HepG2 (cell line): ENCODE data around the gene LRRC25. TPM values are rescaled to one million over a fixed set of nuclear protein-coding genes. Genes with fewer than 3 reads are reported as not detected.

Experiments
- ADNP ChIP-seq: sonication (generic); formaldehyde crosslinking; IDR thresholded peaks from 2 replicates; pipeline ENCODE4 v1.4.0; 2020; ENCODE audit warnings: missing genetic modification reagents
- ELF1 ChIP-seq: sonication (generic); formaldehyde crosslinking; IDR thresholded peaks from 2 replicates; pipeline ENCODE4 v1.4.0; 2020; ENCODE audit warnings: missing genetic modification reagents
- ELF4 ChIP-seq: sonication (generic); formaldehyde crosslinking; IDR thresholded peaks from 2 replicates; pipeline ENCODE4 v1.5.0; 2020; ENCODE audit warnings: missing genetic modification reagents, mild to moderate bottlenecking, moderate library complexity, borderline replicate concordance
- GATAD1 ChIP-seq: IDR thresholded peaks from 2 replicates; pipeline ENCODE4 v1.6.1; 2016; ENCODE audit warnings: missing genetic modification reagents, missing compliant biosample characterization
- KDM3A ChIP-seq: IDR thresholded peaks from 2 replicates; pipeline ENCODE4 v1.6.1; 2018; ENCODE audit warnings: low read depth, missing compliant biosample characterization
- NFE2L2 ChIP-seq: fragments of 150-350 bp; IDR thresholded peaks from 2 replicates; pipeline ENCODE4 v1.6.1; 2014; ENCODE audit warnings: low read length
- POGZ ChIP-seq: sonication (generic); formaldehyde crosslinking; IDR thresholded peaks from 2 replicates; pipeline ENCODE4 v1.4.0; 2020; ENCODE audit warnings: mild to moderate bottlenecking, missing genetic modification reagents
- SMAD3 ChIP-seq: sonication (generic); formaldehyde crosslinking; IDR thresholded peaks from 2 replicates; pipeline ENCODE4 v1.4.0; 2020; ENCODE audit warnings: missing genetic modification reagents
- ZKSCAN8 ChIP-seq: IDR thresholded peaks from 2 replicates; pipeline ENCODE4 v1.6.1; 2016; ENCODE audit warnings: borderline replicate concordance, missing genetic modification reagents, missing compliant biosample characterization
- ZNF605 ChIP-seq: sonication (generic); formaldehyde crosslinking; IDR thresholded peaks from 2 replicates; pipeline ENCODE4 v1.8.0; 2022; ENCODE audit warnings: mild to moderate bottlenecking, missing genetic modification reagents
- polyA plus RNA-seq, 8 experiments: library from polyadenylated mRNA; depleted of rRNA in 3 of 8; stranded (reverse) in 7 of 8; unstranded in 1 of 8; fragments of >200 nt; fragmentation: Illumina TruSeq in 4 of 8; extraction: Trizol in 4 of 8; gene quantifications; 2 replicates each; pipeline versions ENCODE4 v1.2.1 to v1.2.3, GENCODE V29; 2011 to 2016; ENCODE audit warnings: low read depth in 4 of 8, missing spikeins in 1 of 8, mixed read lengths in 1 of 8; ENCODE audit not compliant: insufficient read depth in 1 of 8
- total RNA-seq, 5 experiments: library from RNA; depleted of rRNA; stranded (reverse); fragments of >200 nt; fragmentation: Illumina TruSeq; extraction: Trizol; gene quantifications; 2 replicates each; pipeline ENCODE4 v1.2.3, GENCODE V29; 2016; ENCODE audit warnings: low read depth in 1 of 5
- TF ChIP-seq, protein P1 (sequence below): sonication (generic); formaldehyde crosslinking; IDR thresholded peaks from 2 replicates; pipeline ENCODE4 v1.4.0; 2020; ENCODE audit warnings: missing genetic modification reagents
- TF ChIP-seq, protein P2 (sequence below): IDR thresholded peaks from 2 replicates; pipeline ENCODE4 v1.6.1; 2012; ENCODE audit warnings: low read depth, low read length, improper control_type of control experiment
- TF ChIP-seq, protein P3 (sequence below): sonication (generic); formaldehyde crosslinking; IDR thresholded peaks from 2 replicates; pipeline ENCODE4 v1.4.0; 2020; ENCODE audit warnings: missing genetic modification reagents, mild to moderate bottlenecking, borderline replicate concordance
- TF ChIP-seq, protein P4 (sequence below): sonication (generic); formaldehyde crosslinking; IDR thresholded peaks from 2 replicates; pipeline ENCODE4 v1.5.1; 2020; ENCODE audit warnings: missing genetic modification reagents, mild to moderate bottlenecking, borderline replicate concordance

The LRRC25 gene
- total and polyA plus RNA-seq, 2 of the 13 experiments (the other 11 are each of a cell fraction or from before 2014, with no cell fraction given) = 0.13 to 0.53 TPM

DNA sequence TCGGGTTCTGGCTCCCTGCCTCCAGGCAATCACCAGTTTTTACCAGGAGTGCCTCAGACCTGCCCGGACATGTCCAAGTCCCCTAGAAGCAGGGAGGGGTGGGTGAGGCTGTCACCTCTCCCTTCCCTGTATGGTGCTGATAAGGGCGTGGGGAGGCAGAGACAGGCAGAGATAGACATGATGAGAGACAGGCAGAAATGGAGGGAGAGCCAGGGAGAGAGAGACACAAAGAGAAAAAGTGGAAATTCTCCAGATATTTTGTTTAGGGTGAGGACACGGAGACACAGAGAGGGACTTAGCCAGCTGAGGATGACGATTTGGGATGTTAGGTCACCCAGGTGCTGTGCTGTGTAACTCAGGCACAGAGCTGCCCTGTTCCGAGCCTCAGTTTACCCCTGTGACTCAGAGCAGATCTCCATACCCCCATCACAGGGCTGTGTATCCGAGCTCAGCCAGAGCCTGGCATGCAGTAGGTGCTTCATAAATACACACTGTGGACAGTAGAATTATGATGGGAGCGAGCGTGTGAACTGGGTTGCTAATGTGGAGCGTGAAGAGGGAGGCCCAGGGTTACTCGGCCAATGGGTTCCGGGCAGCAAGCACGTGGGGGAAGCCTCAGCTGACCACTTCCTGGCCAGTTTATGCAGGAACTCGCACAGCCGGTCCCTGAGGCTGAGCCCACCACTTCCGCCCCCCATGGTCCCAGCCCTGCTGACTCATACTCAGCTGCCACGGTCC lies 23.4 kb downstream of the LRRC25 start (continued):
- TF ChIP-seq, protein P1, sequence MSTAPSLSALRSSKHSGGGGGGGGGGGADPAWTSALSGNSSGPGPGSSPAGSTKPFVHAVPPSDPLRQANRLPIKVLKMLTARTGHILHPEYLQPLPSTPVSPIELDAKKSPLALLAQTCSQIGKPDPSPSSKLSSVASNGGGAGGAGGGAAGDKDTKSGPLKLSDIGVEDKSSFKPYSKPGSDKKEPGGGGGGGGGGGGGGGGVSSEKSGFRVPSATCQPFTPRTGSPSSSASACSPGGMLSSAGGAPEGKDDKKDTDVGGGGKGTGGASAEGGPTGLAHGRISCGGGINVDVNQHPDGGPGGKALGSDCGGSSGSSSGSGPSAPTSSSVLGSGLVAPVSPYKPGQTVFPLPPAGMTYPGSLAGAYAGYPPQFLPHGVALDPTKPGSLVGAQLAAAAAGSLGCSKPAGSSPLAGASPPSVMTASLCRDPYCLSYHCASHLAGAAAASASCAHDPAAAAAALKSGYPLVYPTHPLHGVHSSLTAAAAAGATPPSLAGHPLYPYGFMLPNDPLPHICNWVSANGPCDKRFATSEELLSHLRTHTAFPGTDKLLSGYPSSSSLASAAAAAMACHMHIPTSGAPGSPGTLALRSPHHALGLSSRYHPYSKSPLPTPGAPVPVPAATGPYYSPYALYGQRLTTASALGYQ = peak; percentile 87
- TF ChIP-seq ADNP (CRISPR knock-in tag) (peak; percentile 59; the same call in 1 of the 2 replicates), POGZ (CRISPR knock-in tag) (peak; percentile 65), ZNF605 (CRISPR knock-in tag) (peak; percentile 68), SMAD3 (CRISPR knock-in tag) (peak; percentile 34; the same call in 1 of the 2 replicates), GATAD1 (CRISPR knock-in tag) (peak; percentile 85), ZKSCAN8 (CRISPR knock-in tag) (peak; percentile 99), ELF4 (no peak), NFE2L2 (peak; percentile 67; the same call in 1 of the 2 replicates), ELF1 (CRISPR knock-in tag) (peak; percentile 89), KDM3A (CRISPR knock-in tag) (no peak)
- TF ChIP-seq, protein P2, sequence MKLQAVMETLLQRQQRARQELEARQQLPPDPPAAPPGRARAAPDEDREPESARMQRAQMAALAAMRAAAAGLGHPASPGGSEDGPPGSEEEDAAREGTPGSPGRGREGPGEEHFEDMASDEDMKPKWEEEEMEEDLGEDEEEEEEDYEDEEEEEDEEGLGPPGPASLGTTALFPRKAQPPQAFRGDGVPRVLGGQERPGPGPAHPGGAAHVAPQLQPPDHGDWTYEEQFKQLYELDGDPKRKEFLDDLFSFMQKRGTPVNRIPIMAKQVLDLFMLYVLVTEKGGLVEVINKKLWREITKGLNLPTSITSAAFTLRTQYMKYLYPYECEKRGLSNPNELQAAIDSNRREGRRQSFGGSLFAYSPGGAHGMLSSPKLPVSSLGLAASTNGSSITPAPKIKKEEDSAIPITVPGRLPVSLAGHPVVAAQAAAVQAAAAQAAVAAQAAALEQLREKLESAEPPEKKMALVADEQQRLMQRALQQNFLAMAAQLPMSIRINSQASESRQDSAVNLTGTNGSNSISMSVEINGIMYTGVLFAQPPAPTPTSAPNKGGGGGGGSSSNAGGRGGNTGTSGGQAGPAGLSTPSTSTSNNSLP = no peak
- TF ChIP-seq, protein P3, sequence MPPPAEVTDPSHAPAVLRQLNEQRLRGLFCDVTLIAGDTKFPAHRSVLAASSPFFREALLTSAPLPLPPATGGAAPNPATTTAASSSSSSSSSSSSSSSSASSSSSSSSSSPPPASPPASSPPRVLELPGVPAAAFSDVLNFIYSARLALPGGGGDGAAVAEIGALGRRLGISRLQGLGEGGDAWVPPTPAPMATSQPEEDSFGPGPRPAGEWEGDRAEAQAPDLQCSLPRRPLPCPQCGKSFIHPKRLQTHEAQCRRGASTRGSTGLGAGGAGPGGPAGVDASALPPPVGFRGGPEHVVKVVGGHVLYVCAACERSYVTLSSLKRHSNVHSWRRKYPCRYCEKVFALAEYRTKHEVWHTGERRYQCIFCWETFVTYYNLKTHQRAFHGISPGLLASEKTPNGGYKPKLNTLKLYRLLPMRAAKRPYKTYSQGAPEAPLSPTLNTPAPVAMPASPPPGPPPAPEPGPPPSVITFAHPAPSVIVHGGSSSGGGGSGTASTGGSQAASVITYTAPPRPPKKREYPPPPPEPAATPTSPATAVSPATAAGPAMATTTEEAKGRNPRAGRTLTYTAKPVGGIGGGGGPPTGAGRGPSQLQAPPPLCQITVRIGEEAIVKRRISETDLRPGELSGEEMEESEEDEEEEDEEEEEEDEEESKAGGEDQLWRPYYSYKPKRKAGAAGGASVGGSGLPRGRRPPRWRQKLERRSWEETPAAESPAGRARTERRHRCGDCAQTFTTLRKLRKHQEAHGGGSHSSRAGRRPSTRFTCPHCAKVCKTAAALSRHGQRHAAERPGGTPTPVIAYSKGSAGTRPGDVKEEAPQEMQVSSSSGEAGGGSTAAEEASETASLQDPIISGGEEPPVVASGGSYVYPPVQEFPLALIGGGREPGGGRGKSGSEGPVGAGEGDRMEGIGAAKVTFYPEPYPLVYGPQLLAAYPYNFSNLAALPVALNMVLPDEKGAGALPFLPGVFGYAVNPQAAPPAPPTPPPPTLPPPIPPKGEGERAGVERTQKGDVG (CRISPR knock-in tag) = peak; percentile 74; the same call in 1 of the 2 replicates
- TF ChIP-seq, protein P4, sequence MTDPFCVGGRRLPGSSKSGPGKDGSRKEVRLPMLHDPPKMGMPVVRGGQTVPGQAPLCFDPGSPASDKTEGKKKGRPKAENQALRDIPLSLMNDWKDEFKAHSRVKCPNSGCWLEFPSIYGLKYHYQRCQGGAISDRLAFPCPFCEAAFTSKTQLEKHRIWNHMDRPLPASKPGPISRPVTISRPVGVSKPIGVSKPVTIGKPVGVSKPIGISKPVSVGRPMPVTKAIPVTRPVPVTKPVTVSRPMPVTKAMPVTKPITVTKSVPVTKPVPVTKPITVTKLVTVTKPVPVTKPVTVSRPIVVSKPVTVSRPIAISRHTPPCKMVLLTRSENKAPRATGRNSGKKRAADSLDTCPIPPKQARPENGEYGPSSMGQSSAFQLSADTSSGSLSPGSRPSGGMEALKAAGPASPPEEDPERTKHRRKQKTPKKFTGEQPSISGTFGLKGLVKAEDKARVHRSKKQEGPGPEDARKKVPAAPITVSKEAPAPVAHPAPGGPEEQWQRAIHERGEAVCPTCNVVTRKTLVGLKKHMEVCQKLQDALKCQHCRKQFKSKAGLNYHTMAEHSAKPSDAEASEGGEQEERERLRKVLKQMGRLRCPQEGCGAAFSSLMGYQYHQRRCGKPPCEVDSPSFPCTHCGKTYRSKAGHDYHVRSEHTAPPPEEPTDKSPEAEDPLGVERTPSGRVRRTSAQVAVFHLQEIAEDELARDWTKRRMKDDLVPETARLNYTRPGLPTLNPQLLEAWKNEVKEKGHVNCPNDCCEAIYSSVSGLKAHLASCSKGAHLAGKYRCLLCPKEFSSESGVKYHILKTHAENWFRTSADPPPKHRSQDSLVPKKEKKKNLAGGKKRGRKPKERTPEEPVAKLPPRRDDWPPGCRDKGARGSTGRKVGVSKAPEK (CRISPR knock-in tag) = no peak
